Kidney (tissue), 14 donors: ENCODE data around the gene MSL1. TPM values are rescaled to one million over a fixed set of nuclear protein-coding genes. Genes with fewer than 3 reads are reported as not detected.
A peak's percentile ranks its signal among the peaks of the same experiment; 100 is the strongest.

Experiments used
- DNase-seq, 5 donors: peaks; one replicate each; pipeline ENCODE4 v3.0.0-alpha.2; 2013 to 2020
- FAIRE-seq: peaks from 2 replicates; lab custom pipeline; 2012; peaks lifted over from hg19 to GRCh38; lab: Jason Lieb, UNC
- H3K27ac ChIP-seq, 2 donors: one replicate each; pipeline ENCODE4 v1.7.0; 2013; ENCODE audit warnings: low read depth in 2 of 2, low read length in 2 of 2, inconsistent platforms in 1 of 2
- H3K27me3 ChIP-seq: one replicate; pipeline ENCODE4 v1.7.1; 2013; ENCODE audit warnings: low read length, inconsistent platforms; ENCODE audit not compliant: control insufficient read depth, insufficient read depth
- H3K36me3 ChIP-seq, 3 donors: one replicate each; pipeline versions ENCODE4 v1.7.0 to v1.7.1; 2013; ENCODE audit warnings: low read length in 3 of 3, control low read depth in 1 of 3, inconsistent platforms in 1 of 3; ENCODE audit not compliant: insufficient read depth in 3 of 3, control insufficient read depth in 2 of 3
- H3K4me1 ChIP-seq, 3 donors: one replicate each; pipeline versions ENCODE4 v1.7.0 to v1.7.1; 2013; ENCODE audit warnings: low read length in 3 of 3, inconsistent platforms in 1 of 3, low read depth in 1 of 3; ENCODE audit not compliant: control insufficient read depth in 2 of 3, insufficient read depth in 2 of 3
- H3K4me3 ChIP-seq, 3 donors: one replicate each; pipeline versions ENCODE4 v1.7.0 to v1.8.1; 2013; ENCODE audit warnings: low read length in 3 of 3, control low read depth in 1 of 3, inconsistent platforms in 1 of 3
- H3K9ac ChIP-seq, 3 donors: one replicate each; pipeline versions ENCODE4 v1.7.0 to v1.7.1; 2013; ENCODE audit warnings: low read length in 3 of 3, control low read depth in 1 of 3, inconsistent platforms in 1 of 3
- H3K9me3 ChIP-seq, 3 donors: one replicate each; pipeline versions ENCODE4 v1.7.0 to v1.7.1; 2013; ENCODE audit warnings: low read length in 3 of 3, control low read depth in 1 of 3, inconsistent platforms in 1 of 3; ENCODE audit not compliant: control insufficient read depth in 2 of 3, insufficient read depth in 1 of 3
- intact Hi-C: fragments of 100-400 bp; cut with DNase I; formaldehyde crosslinking; loops from one replicate; pipeline ENCODE4 v1.11.1; 2022
- polyA plus RNA-seq: library from polyadenylated mRNA; stranded (reverse); fragments of 350-450 nt; fragmentation: Illumina TruSeq; extraction: RNeasy Lipid Tissue Mini Kit (QIAGEN cat#74804); gene quantifications from one replicate; pipeline ENCODE4 v1.2.3, GENCODE V29; 2014; ENCODE audit warnings: low read depth, low replicate concordance; ENCODE audit not compliant: insufficient read depth
- total RNA-seq: library from RNA; stranded (reverse); fragmentation: NEBNext Ultra II Directional; extraction: Animal tissue kit (Norgen Biotek cat#: 25700); gene quantifications from one replicate; pipeline ENCODE4 v1.2.1, GENCODE V29; 2021
- TF ChIP-seq, protein P1 (sequence below): IDR thresholded peaks from 3 replicates; pipeline ENCODE4 v1.5.1; 2012; ENCODE audit warnings: mild to moderate bottlenecking, moderate library complexity, borderline replicate concordance; ENCODE audit not compliant: insufficient read depth; ENCODE audit errors: extremely low read depth
- donor health status: control.
- donor health status: control.
- donor health status: control.
- donor health status: control.
- donor health status: control.
- donor health status: DM: yes; HTN: yes; CAD: no.
- donor health status: Normal renal cell carcinoma (clear cell type).

The MSL1 gene
- total and polyA plus RNA-seq, 2 donors from 2014 or later: 34.9 to 75.4 TPM

DNA sequence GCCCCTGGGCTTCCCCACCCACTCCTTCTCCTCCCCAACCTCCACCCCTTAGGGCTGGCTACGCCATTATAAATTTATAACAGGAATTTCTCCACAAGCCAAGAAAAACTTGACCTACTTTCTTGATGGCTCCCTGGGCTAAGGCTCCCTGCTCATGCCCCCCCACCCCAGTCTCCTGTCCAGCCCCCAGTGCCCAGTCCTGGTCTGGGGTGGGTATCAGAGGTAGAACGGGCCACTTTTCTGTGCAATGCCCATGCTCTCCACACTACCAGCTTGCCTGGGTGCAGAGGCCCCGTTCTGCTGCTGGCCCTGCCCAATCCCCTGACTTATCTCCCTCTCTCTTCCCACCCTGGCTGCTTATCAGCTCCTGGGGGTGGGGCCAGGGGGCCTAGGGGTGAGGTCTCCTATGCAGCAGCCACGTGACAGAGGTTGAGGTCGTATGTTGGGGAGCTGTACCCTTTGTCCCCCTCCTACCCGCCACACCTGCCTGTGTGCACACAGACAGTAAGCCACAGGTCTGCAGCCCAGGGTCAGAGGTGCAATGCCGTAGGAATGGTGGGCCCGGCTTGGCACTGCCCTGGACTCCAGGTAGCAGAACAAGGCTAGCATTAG lies 48.9 kb upstream of the MSL1 start:
- intact Hi-C loops: loop anchor here (5.0 kb wide), 1 partner anchor 39 kb away; no protein-coding TSS in a partner anchor
- no peak for FAIRE-seq
- TF ChIP-seq, protein P1, sequence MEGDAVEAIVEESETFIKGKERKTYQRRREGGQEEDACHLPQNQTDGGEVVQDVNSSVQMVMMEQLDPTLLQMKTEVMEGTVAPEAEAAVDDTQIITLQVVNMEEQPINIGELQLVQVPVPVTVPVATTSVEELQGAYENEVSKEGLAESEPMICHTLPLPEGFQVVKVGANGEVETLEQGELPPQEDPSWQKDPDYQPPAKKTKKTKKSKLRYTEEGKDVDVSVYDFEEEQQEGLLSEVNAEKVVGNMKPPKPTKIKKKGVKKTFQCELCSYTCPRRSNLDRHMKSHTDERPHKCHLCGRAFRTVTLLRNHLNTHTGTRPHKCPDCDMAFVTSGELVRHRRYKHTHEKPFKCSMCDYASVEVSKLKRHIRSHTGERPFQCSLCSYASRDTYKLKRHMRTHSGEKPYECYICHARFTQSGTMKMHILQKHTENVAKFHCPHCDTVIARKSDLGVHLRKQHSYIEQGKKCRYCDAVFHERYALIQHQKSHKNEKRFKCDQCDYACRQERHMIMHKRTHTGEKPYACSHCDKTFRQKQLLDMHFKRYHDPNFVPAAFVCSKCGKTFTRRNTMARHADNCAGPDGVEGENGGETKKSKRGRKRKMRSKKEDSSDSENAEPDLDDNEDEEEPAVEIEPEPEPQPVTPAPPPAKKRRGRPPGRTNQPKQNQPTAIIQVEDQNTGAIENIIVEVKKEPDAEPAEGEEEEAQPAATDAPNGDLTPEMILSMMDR: no peak
- Histone ChIP-seq H3K27me3 (no peaks in the 10 kb centered on the region), H3K9me3 (no peaks in the 10 kb centered on the region), H3K27ac (peak overlapping the region; percentile 92 to 97), H3K9ac (peak overlapping the region in 1 of 3 donors; percentile 47), H3K36me3 (peaks cover 0 to 4% (median 0%) of the 10 kb centered on the region in 3 donors), H3K4me1 (peaks cover 6 to 86% (median 81%) of the 10 kb centered on the region in 3 donors), H3K4me3 (peak overlapping the region in 1 of 3 donors; percentile 33)
- DNase-seq: peak in 1 of 5 donors; percentile 62

GRCh38 chr17:40073454-40074174 lies 48.2 kb upstream of the MSL1 start:
- Histone ChIP-seq H3K27ac (peak overlapping the region; percentile 92 to 97), H3K4me1 (peaks cover 3 to 78% (median 74%) of the 10 kb centered on the region in 3 donors), H3K9me3 (no peaks in the 10 kb centered on the region), H3K4me3 (no peak overlapping the region), H3K36me3 (peaks cover 0 to 4% (median 0%) of the 10 kb centered on the region in 3 donors), H3K27me3 (no peaks in the 10 kb centered on the region), H3K9ac (peak overlapping the region in 2 of 3 donors; percentile 8 to 50)
- DNase-seq (no peak), FAIRE-seq (no peak)
- intact Hi-C loops: loop anchor here (5.0 kb wide), 1 partner anchor 39 kb away; no protein-coding TSS in a partner anchor
- TF ChIP-seq, protein P1: no peak

GRCh38 chr17:40074175-40074512 lies 47.6 kb upstream of the MSL1 start:
- Histone ChIP-seq H3K9me3 (no peaks in the 10 kb centered on the region), H3K9ac (no peak overlapping the region), H3K27ac (peak overlapping the region; percentile 92 to 97), H3K4me3 (no peak overlapping the region), H3K36me3 (peaks cover 0 to 4% (median 0%) of the 10 kb centered on the region in 3 donors), H3K27me3 (no peaks in the 10 kb centered on the region), H3K4me1 (peaks cover 3 to 73% (median 69%) of the 10 kb centered on the region in 3 donors)
- no peak for FAIRE-seq
- no peak for DNase-seq
- intact Hi-C loops: loop anchor here (5.0 kb wide), 1 partner anchor 38 kb away; no protein-coding TSS in a partner anchor
- TF ChIP-seq, protein P1: no peak
